ENCODE results near the gene SVIL.

Gene SVIL

DNA sequence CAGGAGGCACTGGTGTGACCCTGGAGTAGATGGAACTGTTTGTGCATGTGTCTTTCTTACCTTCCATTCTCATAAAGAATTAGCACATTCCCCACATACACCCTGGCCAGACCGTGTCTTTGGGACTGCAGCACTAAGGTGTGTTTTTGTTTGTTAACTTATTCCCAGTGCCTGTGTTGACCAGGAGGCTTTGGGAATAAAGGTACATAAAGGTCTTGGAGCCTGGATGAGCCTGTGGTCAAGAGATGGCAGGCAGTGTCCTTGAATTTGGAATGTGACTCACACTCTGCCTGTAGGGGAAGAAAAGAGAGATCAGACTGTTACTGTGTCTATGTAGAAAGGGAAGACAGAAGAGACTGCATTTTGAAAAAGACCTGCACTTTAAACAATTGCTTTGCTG lies 208.4 kb downstream of the SVIL start:
- DNase-seq (ENCODE audit: low read depth, low spot score), result no peak

DNA sequence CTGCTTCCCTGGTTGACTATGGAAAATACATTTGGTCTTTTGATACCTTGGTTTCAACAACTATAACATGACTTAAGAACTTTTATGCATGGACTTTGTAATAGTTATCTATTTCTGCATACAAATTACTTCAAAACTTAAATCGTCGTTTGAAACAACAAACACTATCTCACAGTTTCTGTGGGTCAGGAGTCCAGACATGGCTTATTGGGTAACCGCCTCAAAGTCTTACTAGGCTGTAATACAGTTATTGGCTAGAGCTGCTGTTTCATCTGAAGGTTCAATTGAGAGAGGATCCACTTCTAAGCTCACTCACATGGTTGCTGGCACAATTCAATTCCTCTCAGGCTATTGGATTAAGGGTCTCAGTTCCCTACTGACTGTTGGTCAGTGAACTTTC lies 210.8 kb downstream of the SVIL start:
- DNase-seq (ENCODE audit: low read depth, low spot score), result no peak

DNA sequence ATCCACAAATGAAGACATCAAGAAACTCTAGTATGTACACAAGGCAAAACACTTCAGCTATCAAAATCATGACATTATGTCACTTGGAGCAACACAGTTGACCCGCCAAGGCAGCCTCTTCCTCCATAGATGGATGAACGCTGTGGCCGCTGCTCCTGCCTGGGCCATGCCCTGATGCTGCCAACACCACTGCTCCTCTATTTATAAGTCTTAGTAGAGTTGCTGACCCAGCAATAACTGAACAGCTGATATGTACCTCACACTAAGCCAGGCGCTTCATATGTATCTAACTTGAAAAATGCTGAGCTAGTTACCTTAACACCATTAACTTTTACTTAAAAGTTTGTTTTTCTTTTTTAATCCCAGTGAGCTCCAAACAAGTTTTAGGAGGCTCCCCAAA lies 214.0 kb downstream of the SVIL start:
- no peak for DNase-seq (ENCODE audit: low read depth, low spot score)

DNA sequence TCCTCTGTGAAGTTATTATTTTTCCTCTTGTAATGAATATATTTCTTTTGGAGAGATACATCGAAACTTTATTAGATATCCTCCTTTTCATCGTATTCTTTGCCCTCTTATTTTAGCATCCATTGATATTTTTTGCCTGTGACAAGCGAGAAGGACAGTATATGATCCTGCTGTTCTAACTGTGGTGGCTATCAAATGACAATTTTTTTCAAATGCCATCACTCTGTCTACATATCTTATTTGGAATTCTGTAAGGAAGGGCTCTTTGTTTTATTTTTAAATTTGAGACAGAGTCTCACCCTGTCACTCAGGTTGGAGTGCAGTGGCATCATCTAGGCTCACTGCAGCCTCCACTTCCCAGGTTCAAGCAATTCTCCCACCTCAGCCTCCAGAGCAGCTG lies 217.4 kb downstream of the SVIL start:
- no peak for DNase-seq (ENCODE audit: low read depth, low spot score)

DNA sequence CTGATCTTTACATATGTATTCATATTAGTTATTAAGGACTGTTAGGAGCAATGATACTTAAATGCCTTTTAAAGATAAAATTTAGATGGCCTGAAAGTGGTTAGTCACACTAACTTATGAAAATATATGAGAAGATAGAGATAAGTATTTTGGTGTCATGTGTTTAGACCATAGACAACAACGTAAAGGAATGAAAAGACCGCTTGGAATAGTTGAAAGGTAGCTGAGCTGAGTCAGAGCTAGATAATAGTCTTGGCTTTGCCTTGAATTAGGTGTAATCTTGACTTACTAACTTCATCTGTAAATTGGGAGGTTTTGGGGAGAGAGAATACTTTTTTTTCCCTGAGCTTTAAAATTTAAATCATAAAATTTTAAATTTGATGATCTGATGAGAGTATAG lies 218.9 kb downstream of the SVIL start:
- no peak for DNase-seq (ENCODE audit: low read depth, low spot score)

DNA sequence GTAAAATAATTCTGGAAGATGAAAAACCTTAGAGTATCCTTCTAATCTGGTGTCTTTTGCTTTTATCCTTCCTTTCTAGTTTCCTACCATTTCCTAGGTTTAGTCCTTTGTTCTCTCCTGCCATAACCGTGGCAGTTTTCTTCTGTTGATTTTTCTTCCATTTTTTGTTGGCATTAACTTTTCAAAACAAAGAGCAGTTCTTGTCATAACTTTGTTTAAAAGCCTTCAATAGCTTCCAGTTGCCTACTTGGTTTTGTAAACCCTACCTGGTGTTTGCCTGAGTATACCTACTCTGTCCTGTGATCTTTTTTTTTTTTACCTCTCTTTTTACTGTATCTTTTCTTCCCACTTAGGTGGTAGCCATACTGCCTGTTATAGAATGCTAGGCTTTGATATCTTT lies 220.3 kb downstream of the SVIL start:
- DNase-seq (ENCODE audit: low read depth, low spot score), result no peak

DNA sequence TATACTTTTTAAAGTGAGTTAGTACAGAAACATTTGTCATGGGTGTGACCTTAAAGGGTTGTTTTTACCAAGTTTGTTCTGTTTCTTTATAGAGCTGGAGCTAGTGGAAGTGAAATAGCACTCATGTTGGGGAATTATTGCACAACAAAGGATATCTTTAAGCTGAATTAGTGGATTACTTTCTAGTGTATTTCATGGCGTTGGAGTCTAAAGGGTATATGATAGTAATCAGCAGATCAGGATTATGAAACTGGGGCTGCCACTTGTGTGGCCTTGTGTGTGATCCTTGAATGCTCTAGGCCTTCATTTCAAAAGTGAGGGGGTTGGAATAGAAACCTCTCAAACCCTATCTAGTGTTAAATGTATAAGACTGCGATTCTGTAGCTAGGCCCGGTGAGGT lies 222.3 kb downstream of the SVIL start:
- DNase-seq (ENCODE audit: low read depth, low spot score), result no peak

DNA sequence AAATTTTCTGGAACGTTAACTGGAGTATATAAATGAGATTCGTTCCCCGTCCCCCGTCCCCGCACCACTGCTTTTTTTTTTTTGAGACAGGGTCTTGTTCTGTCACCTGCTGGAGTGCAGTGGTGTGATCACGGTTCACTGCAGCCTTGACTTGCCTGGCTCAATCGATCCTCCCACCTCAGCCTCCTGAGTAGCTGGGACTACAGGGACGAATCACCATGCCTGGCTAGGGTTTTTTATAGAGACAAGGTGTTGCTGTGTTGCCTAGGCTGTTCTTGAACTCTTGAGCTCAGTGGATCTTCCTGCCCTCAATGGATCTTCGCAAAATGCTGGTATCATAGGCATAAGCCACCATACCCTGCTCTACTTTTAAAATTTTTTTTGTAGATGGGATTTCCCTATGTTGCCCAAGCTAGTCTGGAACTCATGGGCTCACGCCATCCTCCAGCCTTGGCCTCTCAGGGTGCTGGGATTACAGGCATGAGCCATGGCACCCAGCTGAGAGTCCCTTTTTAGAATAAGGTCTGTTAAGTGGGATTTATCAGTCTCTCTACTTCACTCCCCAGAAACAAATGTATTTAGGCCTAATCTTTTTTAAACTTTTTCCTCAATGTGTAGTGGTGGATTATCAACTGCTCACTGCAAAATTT lies 223.0 kb downstream of the SVIL start:
- no peak for DNase-seq (ENCODE audit: low read depth, low spot score)

DNA sequence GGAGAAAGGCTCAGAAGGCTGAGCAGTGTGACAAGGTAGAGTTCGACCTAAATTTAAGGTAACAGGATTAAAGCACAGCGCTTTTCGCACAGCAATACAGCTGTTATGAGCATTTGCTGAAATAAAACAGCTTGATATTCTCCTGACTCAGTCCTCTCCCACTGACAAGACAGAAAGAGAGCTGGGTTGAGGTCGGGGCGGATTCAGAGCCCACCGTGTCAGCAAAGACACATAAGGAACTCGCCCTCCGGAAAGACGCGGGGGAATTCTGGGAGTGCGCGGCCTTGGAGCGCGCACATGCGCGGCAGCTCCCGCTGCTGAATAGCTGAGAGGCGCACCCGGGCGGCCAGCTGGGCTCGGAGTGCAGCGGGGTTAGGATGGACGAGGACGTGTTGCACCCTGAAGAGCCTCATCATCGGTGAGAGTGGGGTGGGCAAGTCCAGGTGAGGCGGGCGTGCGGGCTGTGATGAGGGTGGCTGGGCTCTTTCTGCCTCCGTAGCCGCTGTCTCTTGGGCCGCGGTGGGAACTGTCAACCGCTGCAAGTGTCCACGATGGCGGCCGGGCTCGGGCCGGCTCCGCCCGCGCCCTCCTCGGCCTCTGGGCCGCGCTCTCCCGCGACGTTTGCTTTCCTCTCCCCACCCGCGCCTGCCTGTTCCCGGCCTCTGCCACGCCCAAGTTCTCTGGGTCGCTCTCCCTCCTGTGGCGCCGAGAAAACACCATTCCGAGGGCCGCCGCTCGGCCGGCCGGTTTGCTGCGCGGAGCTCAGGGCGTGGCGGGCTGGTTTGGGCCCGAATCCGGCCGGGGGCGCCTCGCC lies 225.3 kb downstream of the SVIL start:
- peak; percentile 76 for DNase-seq (ENCODE audit: low read depth, low spot score)

DNA sequence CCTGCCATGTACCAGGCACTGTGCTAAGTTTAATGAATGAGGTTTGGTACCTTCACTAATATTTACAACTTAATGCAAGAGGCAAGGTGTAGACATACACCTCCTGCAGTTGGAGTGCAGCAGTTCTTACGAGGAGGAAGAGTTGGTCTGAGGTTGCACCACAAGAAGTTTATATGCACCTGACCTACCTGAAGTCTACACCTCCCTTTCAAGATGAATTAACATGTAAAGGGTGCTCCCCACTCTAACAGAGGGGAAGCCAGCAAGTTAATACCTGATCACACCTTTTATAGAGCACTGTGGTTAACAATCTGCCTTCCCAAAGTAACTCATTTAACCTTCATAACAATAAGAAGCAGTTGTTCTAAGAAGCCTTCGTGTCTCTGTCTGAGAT lies 225.9 kb downstream of the SVIL start:
- no peak for DNase-seq (ENCODE audit: low read depth, low spot score)
